HG02588 (cell line): Measurements from ENCODE around the gene CXCL6.

ENCODE experiments used
- ATAC-seq: cut with Tn5 transposase; IDR thresholded peaks from one replicate; pipeline ENCODE4 v1.9.1; 2021; ENCODE audit warnings: mild to moderate bottlenecking, moderate library complexity; ENCODE audit not compliant: unreplicated experiment

CXCL6 gene

GRCh38 chr4:73836373-73837279, at the start of gene CXCL6:
TSS of gene CXCL6 (plus strand) at chr4:73836678. CDS start at chr4:73836751, 73 bp downstream.
- ATAC-seq, result no peak

- ATAC-seq, result no peak
Measured at GRCh38 chr4:73788411-73788810, 48.1 kb upstream of the CXCL6 start.

- no peak for ATAC-seq
Measured at GRCh38 chr4:73798842-73799241, 37.6 kb upstream of the CXCL6 start.

- ATAC-seq, result no peak
Measured at GRCh38 chr4:73800206-73800605, 36.3 kb upstream of the CXCL6 start.

GRCh38 chr4:73801692-73802091, 34.8 kb upstream of the CXCL6 start:
- ATAC-seq, result no peak

- no peak for ATAC-seq
Measured at GRCh38 chr4:73803213-73803612, 33.3 kb upstream of the CXCL6 start.

- no peak for ATAC-seq
Measured at GRCh38 chr4:73810191-73810590, 26.3 kb upstream of the CXCL6 start.

- no peak for ATAC-seq
Measured at GRCh38 chr4:73811841-73812240, 24.6 kb upstream of the CXCL6 start.

- no peak for ATAC-seq
Measured at GRCh38 chr4:73814679-73815078, 21.8 kb upstream of the CXCL6 start.

- ATAC-seq, result no peak
Measured at GRCh38 chr4:73815145-73815544, 21.3 kb upstream of the CXCL6 start.

GRCh38 chr4:73816814-73817213, 19.7 kb upstream of the CXCL6 start:
- no peak for ATAC-seq

- no peak for ATAC-seq
Measured at GRCh38 chr4:73817341-73817740, 19.1 kb upstream of the CXCL6 start.

GRCh38 chr4:73821325-73821724, 15.2 kb upstream of the CXCL6 start:
- ATAC-seq, result no peak

- no peak for ATAC-seq
Measured at GRCh38 chr4:73822389-73822788, 14.1 kb upstream of the CXCL6 start.

- ATAC-seq, result no peak
Measured at GRCh38 chr4:73822812-73823504, 13.5 kb upstream of the CXCL6 start.

GRCh38 chr4:73823760-73824159, 12.7 kb upstream of the CXCL6 start:
- ATAC-seq, result no peak

GRCh38 chr4:73828956-73829355, 7.5 kb upstream of the CXCL6 start:
- ATAC-seq, result no peak

- no peak for ATAC-seq
Measured at GRCh38 chr4:73831569-73831968, 4.9 kb upstream of the CXCL6 start.

- no peak for ATAC-seq
Measured at GRCh38 chr4:73832651-73833237, 3.7 kb upstream of the CXCL6 start.

GRCh38 chr4:73839071-73839470, 2.6 kb downstream of the CXCL6 start:
- ATAC-seq, result no peak

- no peak for ATAC-seq
Measured at GRCh38 chr4:73839715-73840114, 3.2 kb downstream of the CXCL6 start.
